CD4-positive, alpha-beta T cell (primary cell): ENCODE measurements around the gene OLFML2A. TPM values are rescaled to one million over a fixed set of nuclear protein-coding genes. Genes with fewer than 3 reads are reported as not detected.

Source experiments
- ATAC-seq: fragments of 200-7000 bp; cut with Tn5 transposase; one replicate; pipeline ENCODE4 v1.10.0; 2022; ENCODE audit warnings: mild to moderate bottlenecking; ENCODE audit not compliant: poor library complexity
- CTCF ChIA-PET: fragments of 350-600 bp; sonication (Branson Sonifier 250); formaldehyde crosslinking; loops from one replicate; lab custom pipeline; 2021; ENCODE audit warnings: antibody characterized with exemption, inconsistent platforms; lab: Charles Lee
- POLR2A ChIA-PET: fragments of 350-600 bp; sonication (Branson Sonifier 250); formaldehyde crosslinking; loops from one replicate; lab custom pipeline; 2021; ENCODE audit warnings: antibody characterized with exemption, inconsistent platforms; lab: Charles Lee
- DNase-seq, 14 experiments: peaks; one replicate each; pipeline ENCODE4 v3.0.0-alpha.2; 2013 to 2020; ENCODE audit warnings: mixed read lengths in 2 of 14
- H3K27ac ChIP-seq, 2 donors: one replicate each; pipeline versions ENCODE4 v1.5.1 to v1.7.0; 2013; ENCODE audit warnings: low read length in 2 of 2, low read depth in 1 of 2, mild to moderate bottlenecking in 1 of 2
- H3K27me3 ChIP-seq, 2 experiments: 1 replicate in 1 of 2; 2 replicates in 1 of 2; pipeline versions ENCODE4 v1.6.1 to v1.7.0; 2013; ENCODE audit warnings: low read length in 2 of 2, control low read depth in 1 of 2, mild to moderate bottlenecking in 1 of 2, moderate library complexity in 1 of 2; ENCODE audit not compliant: insufficient read depth in 2 of 2, control insufficient read depth in 1 of 2
- H3K36me3 ChIP-seq: one replicate; pipeline ENCODE4 v1.6.1; 2013; ENCODE audit warnings: low read length, control low read depth; ENCODE audit not compliant: insufficient read depth
- H3K4me1 ChIP-seq: one replicate; pipeline ENCODE4 v1.6.1; 2013; ENCODE audit warnings: low read length, control low read depth; ENCODE audit not compliant: insufficient read depth
- H3K4me3 ChIP-seq: one replicate; pipeline ENCODE4 v1.5.1; 2013; ENCODE audit warnings: mild to moderate bottlenecking, low read length, moderate library complexity
- H3K9me3 ChIP-seq, 2 experiments: 1 replicate in 1 of 2; 2 replicates in 1 of 2; pipeline versions ENCODE4 v1.6.1 to v1.7.0; 2013; ENCODE audit warnings: low read length in 2 of 2, mild to moderate bottlenecking in 2 of 2, control low read depth in 1 of 2, moderate library complexity in 1 of 2; ENCODE audit not compliant: control insufficient read depth in 1 of 2, insufficient read depth in 1 of 2
- H3K27ac Mint-ChIP-seq: one replicate; pipeline ENCODE4 v1.8.0; 2020; ENCODE audit warnings: mixed read lengths
- H3K27me3 Mint-ChIP-seq: one replicate; pipeline ENCODE4 v1.8.0; 2021; ENCODE audit warnings: mixed read lengths
- H3K36me3 Mint-ChIP-seq: one replicate; pipeline ENCODE4 v1.8.0; 2021; ENCODE audit warnings: low read depth, mixed read lengths
- H3K4me1 Mint-ChIP-seq: one replicate; pipeline ENCODE4 v1.8.0; 2021; ENCODE audit warnings: low read depth, mixed read lengths
- H3K4me3 Mint-ChIP-seq: one replicate; pipeline ENCODE4 v1.8.0; 2020; ENCODE audit warnings: mild to moderate bottlenecking, mixed read lengths
- H3K9me3 Mint-ChIP-seq: one replicate; pipeline ENCODE4 v1.8.0; 2020; ENCODE audit warnings: mixed read lengths
- intact Hi-C, 2 experiments: fragments of 100-400 bp; cut with DNase I in 1 of 2; cut with micrococcal nuclease in 1 of 2; formaldehyde crosslinking; loops; one replicate each; pipeline versions ENCODE4 v1.15.1 to v1.9.0; 2023 to 2025; cut with DNase I, micrococcal nuclease
- total RNA-seq, 174 experiments: library from RNA in 2 of 174; stranded (reverse) in 2 of 174; gene quantifications; one replicate each; pipeline ENCODE4 v1.2.3 and lab custom pipeline; 2021 to 2026
- TF ChIP-seq, protein P1 (sequence below): fragments of 200-600 bp; IDR thresholded peaks from one replicate; pipeline ENCODE4 v1.8.0; 2022; ENCODE audit warnings: antibody characterized with exemption, mild to moderate bottlenecking

The OLFML2A gene
- total RNA-seq, 2 experiments from 2014 or later = not detected

DNA sequence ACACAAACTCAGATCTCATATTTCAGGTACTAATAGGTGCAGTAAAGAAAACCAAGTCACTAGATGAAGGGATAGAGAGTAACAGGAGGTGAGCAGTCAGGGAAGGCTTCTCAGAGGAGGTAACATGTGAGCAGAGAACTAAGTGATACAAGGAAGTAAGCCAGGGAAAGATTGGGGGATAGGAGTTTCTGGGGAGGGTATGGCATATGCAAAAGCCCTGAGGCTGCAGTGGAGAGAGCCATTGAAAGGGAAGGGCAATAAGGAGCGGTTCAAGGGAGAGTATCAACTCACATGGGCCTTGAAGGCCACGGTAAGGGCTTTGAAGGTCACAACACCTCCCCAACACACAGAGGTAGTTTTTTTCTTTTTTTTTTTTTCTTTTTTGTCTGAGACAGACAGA, 6.9 kb downstream of the OLFML2A start:
- ChIA-PET CTCF (no interaction called here), POLR2A (no interaction called here)
- H3K27me3 Mint-ChIP-seq = peaks cover 5% of the 10 kb centered on the region
- DNase-seq = no peak
- intact Hi-C loops = no loop called here
- H3K36me3 ChIP-seq = no peaks in the 10 kb centered on the region
- H3K9me3 Mint-ChIP-seq = no peaks in the 10 kb centered on the region
- ATAC-seq = no peak
- TF ChIP-seq, protein P1, sequence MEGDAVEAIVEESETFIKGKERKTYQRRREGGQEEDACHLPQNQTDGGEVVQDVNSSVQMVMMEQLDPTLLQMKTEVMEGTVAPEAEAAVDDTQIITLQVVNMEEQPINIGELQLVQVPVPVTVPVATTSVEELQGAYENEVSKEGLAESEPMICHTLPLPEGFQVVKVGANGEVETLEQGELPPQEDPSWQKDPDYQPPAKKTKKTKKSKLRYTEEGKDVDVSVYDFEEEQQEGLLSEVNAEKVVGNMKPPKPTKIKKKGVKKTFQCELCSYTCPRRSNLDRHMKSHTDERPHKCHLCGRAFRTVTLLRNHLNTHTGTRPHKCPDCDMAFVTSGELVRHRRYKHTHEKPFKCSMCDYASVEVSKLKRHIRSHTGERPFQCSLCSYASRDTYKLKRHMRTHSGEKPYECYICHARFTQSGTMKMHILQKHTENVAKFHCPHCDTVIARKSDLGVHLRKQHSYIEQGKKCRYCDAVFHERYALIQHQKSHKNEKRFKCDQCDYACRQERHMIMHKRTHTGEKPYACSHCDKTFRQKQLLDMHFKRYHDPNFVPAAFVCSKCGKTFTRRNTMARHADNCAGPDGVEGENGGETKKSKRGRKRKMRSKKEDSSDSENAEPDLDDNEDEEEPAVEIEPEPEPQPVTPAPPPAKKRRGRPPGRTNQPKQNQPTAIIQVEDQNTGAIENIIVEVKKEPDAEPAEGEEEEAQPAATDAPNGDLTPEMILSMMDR = no peak
- no peaks in the 10 kb centered on the region for H3K27me3 ChIP-seq
- no peak overlapping the region for H3K4me3 Mint-ChIP-seq
- H3K4me1 ChIP-seq = no peaks in the 10 kb centered on the region
- H3K27ac ChIP-seq = no peak overlapping the region
- H3K4me3 ChIP-seq = no peak overlapping the region
- no peak overlapping the region for H3K27ac Mint-ChIP-seq
- no peaks in the 10 kb centered on the region for H3K36me3 Mint-ChIP-seq
- H3K9me3 ChIP-seq = no peaks in the 10 kb centered on the region
- no peaks in the 10 kb centered on the region for H3K4me1 Mint-ChIP-seq

DNA sequence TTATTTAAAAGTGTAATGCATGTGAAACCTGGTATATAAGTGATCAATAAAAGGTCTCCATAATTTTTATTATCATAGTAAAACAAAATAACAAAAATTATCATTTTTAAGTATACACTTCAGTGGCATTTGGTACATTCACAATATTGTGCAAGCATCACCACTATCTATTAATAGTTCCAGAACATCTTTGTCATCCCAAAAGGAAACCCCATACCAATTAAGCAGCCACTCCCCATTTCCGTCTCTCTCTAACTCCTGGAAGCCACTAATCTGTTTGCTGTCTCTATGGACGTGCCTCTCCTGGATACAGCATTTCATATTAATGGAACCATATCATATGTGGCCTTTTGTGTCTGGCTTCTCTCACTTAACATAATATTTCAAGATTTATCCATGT, 7.6 kb downstream of the OLFML2A start:
- TF ChIP-seq, protein P1 = no peak
- Histone ChIP-seq H3K9me3 (no peaks in the 10 kb centered on the region), H3K4me1 (no peaks in the 10 kb centered on the region), H3K36me3 (no peaks in the 10 kb centered on the region), H3K27me3 (no peaks in the 10 kb centered on the region), H3K4me3 (no peak overlapping the region), H3K27ac (no peak overlapping the region)
- Mint-ChIP-seq H3K27ac (no peak overlapping the region), H3K4me1 (no peaks in the 10 kb centered on the region), H3K36me3 (no peaks in the 10 kb centered on the region), H3K4me3 (no peak overlapping the region), H3K27me3 (peaks cover 3% of the 10 kb centered on the region), H3K9me3 (no peaks in the 10 kb centered on the region)
- CTCF ChIA-PET = no interaction called here
- POLR2A ChIA-PET = no interaction called here
- ATAC-seq = no peak
- no peak for DNase-seq
- intact Hi-C loops = no loop called here

DNA sequence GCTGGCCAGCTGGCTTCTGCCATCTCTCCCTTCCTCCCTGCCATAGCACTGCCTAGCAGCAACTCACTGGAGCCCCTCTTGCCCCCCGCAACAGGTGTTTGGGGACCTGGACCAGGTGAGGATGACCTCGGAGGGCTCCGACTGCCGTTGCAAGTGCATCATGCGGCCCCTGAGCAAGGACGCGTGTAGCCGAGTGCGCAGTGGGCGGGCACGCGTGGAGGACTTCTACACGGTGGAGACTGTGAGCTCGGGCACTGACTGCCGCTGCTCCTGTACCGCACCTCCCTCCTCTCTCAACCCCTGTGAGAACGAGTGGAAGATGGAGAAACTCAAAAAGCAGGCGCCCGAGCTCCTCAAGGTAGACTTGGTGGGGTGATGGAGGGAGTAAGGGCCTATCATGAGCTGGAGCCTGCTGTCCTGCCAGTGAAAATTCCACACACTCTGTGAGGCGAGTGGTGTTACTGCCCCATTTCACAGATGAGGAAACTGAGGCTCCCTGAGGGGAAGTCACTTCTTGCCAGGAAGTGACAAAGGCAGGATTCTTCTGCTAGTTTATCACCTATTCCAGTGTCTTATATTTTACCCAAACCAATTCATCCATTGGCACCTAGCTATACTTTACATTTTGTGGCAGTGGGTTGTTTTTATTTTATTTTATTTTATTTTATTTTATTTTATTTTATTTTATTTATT, 10.1 kb downstream of the OLFML2A start:
- no peaks in the 10 kb centered on the region for H3K27me3 ChIP-seq
- Mint-ChIP-seq H3K27ac (no peak overlapping the region), H3K4me3 (no peak overlapping the region), H3K4me1 (no peaks in the 10 kb centered on the region), H3K36me3 (no peaks in the 10 kb centered on the region), H3K9me3 (no peaks in the 10 kb centered on the region), H3K27me3 (peaks cover 4% of the 10 kb centered on the region)
- no peak overlapping the region for H3K4me3 ChIP-seq
- TF ChIP-seq, protein P1 = no peak
- no peak overlapping the region for H3K27ac ChIP-seq
- ChIA-PET POLR2A (no interaction called here), CTCF (no interaction called here)
- ATAC-seq (no peak), DNase-seq (peak in 1 of 14 experiments; percentile 16)
- intact Hi-C loops = no loop called here
- H3K4me1 ChIP-seq = no peaks in the 10 kb centered on the region
- no peaks in the 10 kb centered on the region for H3K36me3 ChIP-seq
- H3K9me3 ChIP-seq = no peaks in the 10 kb centered on the region
